Heart left ventricle (tissue), 13 donors: Measurements from ENCODE around the gene SLC22A12.

ENCODE experiments used
- CTCF ChIP-seq, 12 donors: fragments of 200-600 bp; sonication (generic) in 4 of 12; IDR thresholded peaks; one replicate each; pipeline versions ENCODE4 v1.5.0 to v1.8.0; 2018 to 2022; ENCODE audit warnings: antibody characterized with exemption in 12 of 12, mild to moderate bottlenecking in 5 of 12
- POLR2A ChIP-seq, 2 donors: fragments of 450-650 bp; IDR thresholded peaks; one replicate each; pipeline ENCODE4 v1.6.1; 2017; ENCODE audit warnings: antibody characterized with exemption in 2 of 2, mild to moderate bottlenecking in 2 of 2, moderate library complexity in 2 of 2
- donor health status: ischemic (EF 13 %, LVEDD 7.1; RV severe dilation, severe dysfunction).
- donor health status: DM: no; HTN: yes; CAD: no.
- donor health status: DM: no; HTN: no; CAD: no.
- donor health status: ischemic (EF 25% LVEDD 6.9; RV normal size, moderate dysfunction).
- donor health status: ischemic (EF 25% LVEDD 5.7; RV mildly dilated, moderate dysfunction).
- donor health status: ischemic (EF 35%, LVEDD 5.7; RV mildly dilated, moderate dysfunction).
- donor health status: nonischemic (EF 11% LVEDD 7.7; RV severe dilation, severe dysfunction).
- donor health status: DM: yes; HTN: yes; CAD: no.
- donor health status: PGD.
- donor health status: ischemic (EF 29% LVEDD 5.4; RV normal size, mild dysfunction).
- donor health status: nonischemic (EF 23%, LVEDD 6.1; RV moderate dilation, normal function).

- TF ChIP-seq CTCF (IDR thresholded peaks at IDR 0.05): no peak
- TF ChIP-seq POLR2A (IDR thresholded peaks at IDR 0.05): no peak
These were observed 30.4 kb downstream of the SLC22A12 start for GRCh38 chr11:64621283-64622019.
